Ishikawa (cell line): ENCODE results near the gene OGA.

Experiments
- CEBPB ChIP-seq: IDR thresholded peaks from 2 replicates; pipeline ENCODE4 v1.6.1; 2012
- CREB1 ChIP-seq: IDR thresholded peaks from 2 replicates; pipeline ENCODE4 v1.6.1; 2012; ENCODE audit warnings: low read depth
- EGR1 ChIP-seq: IDR thresholded peaks from 2 replicates; pipeline ENCODE4 v1.6.1; 2012
- EP300 ChIP-seq: IDR thresholded peaks from 2 replicates; pipeline ENCODE4 v1.6.1; 2012; ENCODE audit warnings: borderline replicate concordance
- FOXM1 ChIP-seq: IDR thresholded peaks from 2 replicates; pipeline ENCODE4 v1.6.1; 2012; ENCODE audit warnings: low read depth, borderline replicate concordance
- NFIC ChIP-seq: IDR thresholded peaks from 2 replicates; pipeline ENCODE4 v1.6.1; 2012
- RAD21 ChIP-seq: IDR thresholded peaks from 2 replicates; pipeline ENCODE4 v1.6.1; 2012; ENCODE audit warnings: low read depth
- TAF1 ChIP-seq: IDR thresholded peaks from 2 replicates; pipeline ENCODE4 v1.6.1; 2012; ENCODE audit warnings: low read depth, mild to moderate bottlenecking
- TCF12 ChIP-seq: IDR thresholded peaks from 2 replicates; pipeline ENCODE4 v1.6.1; 2012; ENCODE audit warnings: low read depth
- TEAD4 ChIP-seq: IDR thresholded peaks from 2 replicates; pipeline ENCODE4 v1.6.1; 2012
- YY1 ChIP-seq: IDR thresholded peaks from 2 replicates; pipeline ENCODE4 v1.6.1; 2012; ENCODE audit warnings: low read depth
- ZBTB7A ChIP-seq: IDR thresholded peaks from 2 replicates; pipeline ENCODE4 v1.6.1; 2012; ENCODE audit warnings: low read depth
- TF ChIP-seq, protein P1 (sequence below): IDR thresholded peaks from 2 replicates; pipeline ENCODE4 v1.6.1; 2012
- TF ChIP-seq, protein P2 (sequence below): IDR thresholded peaks from 2 replicates; pipeline ENCODE4 v1.6.1; 2012
- TF ChIP-seq, protein P3 (sequence below): IDR thresholded peaks from 2 replicates; pipeline ENCODE4 v1.6.1; 2012; ENCODE audit warnings: low read depth, mild to moderate bottlenecking

The OGA gene

DNA sequence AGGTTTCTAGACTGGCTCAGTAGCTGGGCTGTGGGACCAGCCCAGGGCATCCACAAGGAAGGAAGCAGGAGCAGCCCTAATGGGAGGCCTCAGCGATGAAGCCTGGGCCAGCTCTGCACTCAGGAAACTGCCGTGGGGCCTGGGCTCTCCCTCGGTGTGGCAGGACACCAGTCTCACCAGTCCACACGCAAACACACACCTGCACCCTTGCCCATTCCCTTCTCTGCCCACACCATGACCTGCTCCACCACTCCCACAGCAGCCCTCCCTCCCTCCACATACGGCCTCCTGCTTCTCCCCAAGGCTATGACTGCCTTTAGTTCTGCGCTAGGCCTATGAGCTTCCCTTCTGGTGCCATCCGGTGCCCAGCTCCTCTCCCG is 49.5 kb downstream of the OGA start:
- TF ChIP-seq, protein P1, sequence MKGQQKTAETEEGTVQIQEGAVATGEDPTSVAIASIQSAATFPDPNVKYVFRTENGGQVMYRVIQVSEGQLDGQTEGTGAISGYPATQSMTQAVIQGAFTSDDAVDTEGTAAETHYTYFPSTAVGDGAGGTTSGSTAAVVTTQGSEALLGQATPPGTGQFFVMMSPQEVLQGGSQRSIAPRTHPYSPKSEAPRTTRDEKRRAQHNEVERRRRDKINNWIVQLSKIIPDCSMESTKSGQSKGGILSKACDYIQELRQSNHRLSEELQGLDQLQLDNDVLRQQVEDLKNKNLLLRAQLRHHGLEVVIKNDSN, result no peak
- no peak for TF ChIP-seq EP300
- TF ChIP-seq, protein P2, sequence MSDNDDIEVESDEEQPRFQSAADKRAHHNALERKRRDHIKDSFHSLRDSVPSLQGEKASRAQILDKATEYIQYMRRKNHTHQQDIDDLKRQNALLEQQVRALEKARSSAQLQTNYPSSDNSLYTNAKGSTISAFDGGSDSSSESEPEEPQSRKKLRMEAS, result no peak
- no peak for TF ChIP-seq TCF12
- no peak for TF ChIP-seq RAD21
- TF ChIP-seq CEBPB, result no peak
- no peak for TF ChIP-seq NFIC
- no peak for TF ChIP-seq TEAD4
- TF ChIP-seq TAF1, result no peak
- no peak for TF ChIP-seq CREB1
- TF ChIP-seq ZBTB7A, result no peak
- no peak for TF ChIP-seq YY1
- TF ChIP-seq FOXM1, result no peak
- TF ChIP-seq, protein P3, sequence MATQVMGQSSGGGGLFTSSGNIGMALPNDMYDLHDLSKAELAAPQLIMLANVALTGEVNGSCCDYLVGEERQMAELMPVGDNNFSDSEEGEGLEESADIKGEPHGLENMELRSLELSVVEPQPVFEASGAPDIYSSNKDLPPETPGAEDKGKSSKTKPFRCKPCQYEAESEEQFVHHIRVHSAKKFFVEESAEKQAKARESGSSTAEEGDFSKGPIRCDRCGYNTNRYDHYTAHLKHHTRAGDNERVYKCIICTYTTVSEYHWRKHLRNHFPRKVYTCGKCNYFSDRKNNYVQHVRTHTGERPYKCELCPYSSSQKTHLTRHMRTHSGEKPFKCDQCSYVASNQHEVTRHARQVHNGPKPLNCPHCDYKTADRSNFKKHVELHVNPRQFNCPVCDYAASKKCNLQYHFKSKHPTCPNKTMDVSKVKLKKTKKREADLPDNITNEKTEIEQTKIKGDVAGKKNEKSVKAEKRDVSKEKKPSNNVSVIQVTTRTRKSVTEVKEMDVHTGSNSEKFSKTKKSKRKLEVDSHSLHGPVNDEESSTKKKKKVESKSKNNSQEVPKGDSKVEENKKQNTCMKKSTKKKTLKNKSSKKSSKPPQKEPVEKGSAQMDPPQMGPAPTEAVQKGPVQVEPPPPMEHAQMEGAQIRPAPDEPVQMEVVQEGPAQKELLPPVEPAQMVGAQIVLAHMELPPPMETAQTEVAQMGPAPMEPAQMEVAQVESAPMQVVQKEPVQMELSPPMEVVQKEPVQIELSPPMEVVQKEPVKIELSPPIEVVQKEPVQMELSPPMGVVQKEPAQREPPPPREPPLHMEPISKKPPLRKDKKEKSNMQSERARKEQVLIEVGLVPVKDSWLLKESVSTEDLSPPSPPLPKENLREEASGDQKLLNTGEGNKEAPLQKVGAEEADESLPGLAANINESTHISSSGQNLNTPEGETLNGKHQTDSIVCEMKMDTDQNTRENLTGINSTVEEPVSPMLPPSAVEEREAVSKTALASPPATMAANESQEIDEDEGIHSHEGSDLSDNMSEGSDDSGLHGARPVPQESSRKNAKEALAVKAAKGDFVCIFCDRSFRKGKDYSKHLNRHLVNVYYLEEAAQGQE, result no peak
- TF ChIP-seq EGR1, result no peak

DNA sequence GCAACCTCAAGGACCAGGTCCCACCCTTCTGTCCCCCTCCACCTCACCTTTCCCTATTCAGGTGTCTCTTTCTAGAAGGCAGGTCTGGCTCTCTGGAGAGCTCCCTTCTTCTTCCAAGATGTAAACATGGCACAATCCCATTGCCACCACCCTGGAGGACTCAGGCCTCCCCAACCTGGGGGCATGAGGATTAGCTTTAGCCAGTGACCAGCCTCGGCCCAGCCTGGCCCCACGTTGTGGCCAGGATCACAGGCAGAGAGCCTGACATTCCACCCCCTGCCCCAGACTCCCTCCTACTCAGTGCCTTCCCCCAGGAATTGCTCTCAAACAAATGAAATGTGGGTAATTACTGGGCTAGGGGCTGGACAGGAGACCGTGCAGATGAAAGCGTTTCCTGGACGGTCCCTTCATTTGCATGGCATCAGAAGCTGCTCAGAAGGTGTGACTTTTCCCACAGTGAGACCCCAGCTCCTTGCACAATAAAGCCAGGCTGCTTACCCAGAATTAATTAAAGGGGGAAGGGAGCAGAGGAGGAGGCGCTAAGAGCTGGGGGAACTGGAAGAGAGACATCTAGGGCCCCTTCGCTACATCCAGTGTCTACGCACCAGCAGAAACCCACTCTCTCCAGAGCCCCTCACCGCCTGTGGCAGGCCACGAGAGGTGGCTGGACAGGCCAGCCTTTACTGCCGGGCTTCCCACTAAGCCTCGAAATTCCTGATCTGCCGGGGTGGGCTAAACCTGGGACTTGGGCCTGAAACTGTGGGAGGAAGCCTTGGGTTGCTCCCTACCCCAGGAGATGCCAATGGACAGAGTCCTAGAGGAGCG is 50.1 kb downstream of the OGA start:
- TF ChIP-seq EP300 (no peak), CREB1 (no peak), CEBPB (no peak), ZBTB7A (no peak), TAF1 (no peak), TEAD4 (no peak), YY1 (no peak), EGR1 (no peak), FOXM1 (no peak), NFIC (no peak), TCF12 (no peak), RAD21 (no peak)
- TF ChIP-seq, protein P2, result no peak
- TF ChIP-seq, protein P3, result no peak
- TF ChIP-seq, protein P1, result no peak

DNA sequence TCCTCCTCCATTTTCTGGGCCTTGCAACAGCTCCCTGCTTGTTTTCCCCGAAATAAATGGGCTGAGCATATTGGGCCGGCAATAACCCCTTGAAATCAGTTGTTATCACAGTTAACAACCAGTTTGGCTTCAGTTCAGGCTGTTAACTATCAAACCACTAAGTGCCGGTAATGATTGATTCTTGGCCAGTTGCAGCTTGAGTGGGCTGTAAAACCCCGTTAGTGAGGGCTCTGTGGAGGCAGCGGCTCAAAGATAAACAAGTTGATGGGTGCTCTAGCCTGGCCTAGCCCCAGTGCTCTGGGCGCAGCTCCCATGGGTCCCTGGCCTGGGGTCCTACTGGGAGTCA is 50.7 kb downstream of the OGA start:
- TF ChIP-seq FOXM1 (no peak), TAF1 (no peak)
- TF ChIP-seq, protein P1, result no peak

DNA sequence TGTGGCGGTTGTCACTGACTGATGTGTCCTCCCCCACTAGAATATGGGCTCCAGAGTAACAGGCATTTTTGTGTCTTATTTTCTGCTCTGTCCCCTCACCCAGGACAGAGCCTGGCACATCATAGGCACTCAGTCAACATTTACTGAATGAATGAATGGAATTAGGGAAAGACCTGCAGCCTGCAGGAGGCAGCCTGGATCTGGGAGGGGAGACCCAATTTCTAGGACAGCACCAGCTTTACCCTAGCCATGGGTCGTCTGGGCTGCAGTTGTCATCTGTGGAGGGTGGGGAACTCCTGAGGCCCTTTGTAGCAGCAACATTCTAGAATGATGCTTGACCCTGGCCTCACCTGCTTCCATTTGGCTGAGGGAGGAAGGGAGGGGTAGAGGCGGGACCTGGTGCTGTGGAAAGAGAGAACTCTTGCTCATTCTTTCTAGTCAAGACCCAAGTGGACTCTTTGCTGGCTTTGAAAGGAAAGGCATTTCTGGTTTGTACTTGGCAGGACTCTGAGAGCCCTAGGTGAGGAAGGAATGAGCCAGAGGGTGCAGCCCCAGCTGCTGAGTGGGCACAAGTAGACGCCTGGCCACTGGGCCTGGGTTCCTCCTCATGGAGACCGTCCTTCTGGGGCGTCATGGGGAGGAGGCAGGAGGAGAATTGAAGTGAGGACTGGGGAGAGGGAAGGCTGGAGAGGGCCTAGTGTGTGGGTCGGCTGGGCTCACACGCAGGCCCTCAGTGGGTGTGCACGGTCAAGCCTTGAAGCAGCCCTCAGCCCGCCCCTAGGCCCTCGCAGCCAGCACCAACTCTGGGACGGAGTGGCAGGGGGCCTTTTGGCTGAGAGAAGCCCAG is 51.3 kb downstream of the OGA start:
- TF ChIP-seq CEBPB (no peak), CREB1 (no peak), YY1 (no peak), TAF1 (no peak), FOXM1 (no peak), EGR1 (no peak), TCF12 (no peak), ZBTB7A (no peak), EP300 (no peak), RAD21 (no peak), NFIC (no peak), TEAD4 (no peak)
- TF ChIP-seq, protein P1, result no peak
- TF ChIP-seq, protein P3, result no peak
- TF ChIP-seq, protein P2, result no peak
